HCT116 (cell line): Measurements from ENCODE around the gene SLC35A4. TPM values are rescaled to one million over a fixed set of nuclear protein-coding genes. Genes with fewer than 3 reads are reported as not detected.

ENCODE experiments used
- ATAC-seq: fragments of 200-7000 bp; cut with Tn5 transposase; 2 replicates; pipeline ENCODE4 v1.9.1; 2020; ENCODE audit warnings: mild to moderate bottlenecking, moderate library complexity
- BruUV-seq: library from RNA; stranded (reverse); fragments of 400-500 nt; replicated peaks from 2 replicates; lab custom pipeline; 2021; lab: Mats Ljungman, UMichigan
- CTCF ChIA-PET: fragments of 300-600 bp; sonication (Branson Sonifier 250); formaldehyde crosslinking; loops from one replicate; lab custom pipeline; 2021; ENCODE audit warnings: antibody characterized with exemption; lab: Charles Lee
- POLR2A ChIA-PET: fragments of 300-600, 350-600 bp; sonication (Branson Sonifier 250); formaldehyde crosslinking; loops from one replicate; lab custom pipeline; 2021; ENCODE audit warnings: antibody characterized with exemption; lab: Charles Lee
- RAD21 ChIA-PET, 2 experiments: fragments of 300-600 bp; sonication (Branson Sonifier 250); formaldehyde crosslinking; loops; one replicate each; lab custom pipeline; 2023; ENCODE audit warnings: low total read pairs in 2 of 2; ENCODE audit not compliant: uncharacterized antibody in 2 of 2, unreplicated experiment in 2 of 2, low non-redundant PET in 1 of 2; lab: Charles Lee
- DNase-seq: peaks from one replicate; pipeline ENCODE4 v3.0.0-alpha.2; 2010; ENCODE audit warnings: low read depth, low spot score
- H2AFZ ChIP-seq: fragments of 200-600 bp; shearing (Covaris generic), sonication (generic); 2 replicates; pipeline ENCODE4 v1.6.1; 2017; ENCODE audit warnings: low read depth, mixed run types, mixed read lengths, antibody characterized with exemption, low read length; ENCODE audit not compliant: poor library complexity, severe bottlenecking
- H3K27ac ChIP-seq: 2 replicates; pipeline ENCODE4 v1.5.1; 2012; ENCODE audit warnings: low read depth, low read length
- H3K27me3 ChIP-seq: fragments of 200-600 bp; sonication (generic); 2 replicates; pipeline ENCODE4 v1.6.1; 2016; ENCODE audit warnings: mixed run types, low read length, mixed read lengths; ENCODE audit not compliant: insufficient read depth
- H3K36me3 ChIP-seq, 2 experiments: fragments of 200-500 bp in 1 of 2; fragments of 200-600 bp in 1 of 2; sonication (Bioruptor generic) in 1 of 2; sonication (generic) in 1 of 2; 2 replicates each; pipeline versions ENCODE4 v1.5.1 to v1.6.1; 2014 to 2016; ENCODE audit warnings: low read length in 2 of 2, inconsistent platforms in 1 of 2, mixed read lengths in 1 of 2, mixed run types in 1 of 2; ENCODE audit not compliant: insufficient read depth in 2 of 2, control insufficient read depth in 1 of 2
- H3K4me1 ChIP-seq, 2 experiments: fragments of 200-600 bp in 1 of 2; sonication (generic) in 1 of 2; 2 replicates each; pipeline versions ENCODE4 v1.5.1 to v1.6.1; 2012 to 2017; ENCODE audit warnings: low read length in 2 of 2, inconsistent platforms in 1 of 2, mild to moderate bottlenecking in 1 of 2, mixed read lengths in 1 of 2, mixed run types in 1 of 2, moderate library complexity in 1 of 2; ENCODE audit not compliant: insufficient read depth in 2 of 2, control insufficient read depth in 1 of 2
- H3K4me2 ChIP-seq: fragments of 200-600 bp; sonication (generic); 2 replicates; pipeline ENCODE4 v1.6.1; 2017; ENCODE audit warnings: mixed run types, low read length, mixed read lengths
- H3K4me3 ChIP-seq, 2 experiments: fragments of 200-600 bp in 1 of 2; sonication (generic) in 1 of 2; replicated peaks in 1 of 2; 2 replicates each; pipeline ENCODE4 v1.5.1; 2011 to 2016; ENCODE audit warnings: low read length in 2 of 2, control low read depth in 1 of 2, low read depth in 1 of 2, mild to moderate bottlenecking in 1 of 2, mixed read lengths in 1 of 2, mixed run types in 1 of 2
- H3K79me2 ChIP-seq: fragments of 200-600 bp; sonication (generic); 2 replicates; pipeline ENCODE4 v1.6.1; 2017; ENCODE audit warnings: mild to moderate bottlenecking, mixed run types, low read length, moderate library complexity, mixed read lengths; ENCODE audit not compliant: insufficient read depth
- H3K9ac ChIP-seq: fragments of 200-600 bp; sonication (generic); 2 replicates; pipeline ENCODE4 v1.6.1; 2016; ENCODE audit warnings: low read length, mixed read lengths
- H3K9me2 ChIP-seq: fragments of 200-600 bp; sonication (generic), shearing (Covaris generic); 2 replicates; pipeline ENCODE4 v1.6.1; 2017; ENCODE audit warnings: mixed run types, mild to moderate bottlenecking, moderate library complexity; ENCODE audit not compliant: insufficient read depth
- H3K9me3 ChIP-seq, 2 experiments: fragments of 200-500 bp in 1 of 2; fragments of 200-600 bp in 1 of 2; sonication (Bioruptor generic) in 1 of 2; sonication (generic) in 1 of 2; 2 replicates each; pipeline ENCODE4 v1.6.1; 2014 to 2017; ENCODE audit warnings: low read length in 2 of 2, mixed read lengths in 2 of 2, inconsistent platforms in 1 of 2, low read depth in 1 of 2, mild to moderate bottlenecking in 1 of 2, mixed run types in 1 of 2, moderate library complexity in 1 of 2; ENCODE audit not compliant: control insufficient read depth in 1 of 2, insufficient read depth in 1 of 2
- H4K20me1 ChIP-seq: fragments of 200-600 bp; sonication (generic), shearing (Covaris generic); 2 replicates; pipeline ENCODE4 v1.6.1; 2017; ENCODE audit warnings: mixed run types, mild to moderate bottlenecking, moderate library complexity; ENCODE audit not compliant: insufficient read depth
- ATF3 ChIP-seq: IDR thresholded peaks from 2 replicates; pipeline ENCODE4 v1.6.1; 2012
- CBX3 ChIP-seq: IDR thresholded peaks from 2 replicates; pipeline ENCODE4 v1.6.1; 2012; ENCODE audit warnings: low read depth
- CTCF ChIP-seq, 3 experiments: fragments of 200-600 bp in 1 of 3; sonication (generic) in 1 of 3; IDR thresholded peaks in 2 of 3; conservative IDR thresholded peaks in 1 of 3; 2 replicates each; pipeline ENCODE4 v1.5.1; 2012 to 2017; ENCODE audit warnings: low read depth in 2 of 3, low read length in 2 of 3, antibody characterized with exemption in 1 of 3, borderline replicate concordance in 1 of 3, control low read depth in 1 of 3, mild to moderate bottlenecking in 1 of 3, mixed read lengths in 1 of 3, mixed run types in 1 of 3, moderate library complexity in 1 of 3; ENCODE audit not compliant: insufficient read depth in 1 of 3
- ELF1 ChIP-seq: IDR thresholded peaks from 2 replicates; pipeline ENCODE4 v1.6.1; 2012; ENCODE audit warnings: low read depth, borderline replicate concordance
- EZH2 ChIP-seq: fragments of 200-600 bp; sonication (generic); IDR thresholded peaks from 2 replicates; pipeline ENCODE4 v1.6.1; 2017; ENCODE audit warnings: antibody characterized with exemption, mixed run types
- EZH2phosphoT487 ChIP-seq: fragments of 200-600 bp; IDR thresholded peaks from 2 replicates; pipeline ENCODE4 v1.6.1; 2018; ENCODE audit warnings: antibody characterized with exemption, borderline replicate concordance
- FOSL1 ChIP-seq: IDR thresholded peaks from 2 replicates; pipeline ENCODE4 v1.6.1; 2012; ENCODE audit warnings: low read depth
- JUND ChIP-seq: IDR thresholded peaks from 2 replicates; pipeline ENCODE4 v1.6.1; 2012
- MAX ChIP-seq: IDR thresholded peaks from 2 replicates; pipeline ENCODE4 v1.6.1; 2012
- POLR2AphosphoS5 ChIP-seq: IDR thresholded peaks from 2 replicates; pipeline ENCODE4 v1.6.1; 2011; ENCODE audit warnings: mild to moderate bottlenecking, low read depth, low read length, moderate library complexity
- SIN3A ChIP-seq: IDR thresholded peaks from 2 replicates; pipeline ENCODE4 v1.6.1; 2012; ENCODE audit warnings: low read depth
- SRF ChIP-seq: IDR thresholded peaks from 2 replicates; pipeline ENCODE4 v1.6.1; 2012; ENCODE audit warnings: low read depth
- YY1 ChIP-seq: IDR thresholded peaks from 2 replicates; pipeline ENCODE4 v1.6.1; 2011; ENCODE audit warnings: low read length, low read depth, moderate library complexity, mild to moderate bottlenecking; ENCODE audit not compliant: insufficient replicate concordance; ENCODE audit errors: extremely low read depth
- ZFX ChIP-seq: fragments of 450-650 bp; IDR thresholded peaks from 2 replicates; pipeline ENCODE4 v1.6.1; 2017
- ZNF274 ChIP-seq: fragments of 200-500 bp; sonication (Bioruptor generic); IDR thresholded peaks from 2 replicates; pipeline ENCODE4 v1.6.1; 2014; ENCODE audit warnings: mild to moderate bottlenecking, low read depth, low read length, inconsistent platforms
- intact Hi-C: fragments of 100-400 bp; cut with micrococcal nuclease; formaldehyde crosslinking; loops from 2 replicates; pipeline ENCODE4 v1.10.0; 2022
- total RNA-seq: library from RNA; stranded (reverse); gene quantifications from one replicate; pipeline ENCODE4 v1.2.1, GENCODE V29; 2021; ENCODE audit not compliant: unreplicated experiment

The SLC35A4 gene
- total RNA-seq, 1 experiment from 2014 or later: 37.5 TPM

- Histone ChIP-seq H3K79me2 (peaks cover 27% of the 10 kb centered on the region), H3K27ac (no peak overlapping the region), H3K4me2 (no peak overlapping the region), H3K9me3 (no peaks in the 10 kb centered on the region), H3K27me3 (no peaks in the 10 kb centered on the region), H2AFZ (no peak overlapping the region), H3K4me1 (peaks cover 7 to 19% of the 10 kb centered on the region in 2 experiments; a peak in 3 of 4 replicates), H3K9me2 (no peaks in the 10 kb centered on the region), H3K36me3 (peaks cover 0 to 15% of the 10 kb centered on the region in 2 experiments; a peak in 3 of 4 replicates), H4K20me1 (no peaks in the 10 kb centered on the region), H3K9ac (no peak overlapping the region), H3K4me3 (no peak overlapping the region)
- CTCF ChIA-PET: no interaction called here
- TF ChIP-seq EZH2: no peak
- no peak for TF ChIP-seq FOSL1
- no peak for TF ChIP-seq YY1
- TF ChIP-seq SIN3A: no peak
- TF ChIP-seq ZNF274: no peak
- TF ChIP-seq CTCF (IDR thresholded peaks at IDR 0.05 in 2 of 3, conservative IDR thresholded peaks at IDR 0.05 in 1 of 3; ENCODE audit: borderline replicate concordance in 1 of 3, insufficient read depth in 1 of 3, low read depth in 2 of 3, low read length in 2 of 3): no peak
- no peak for TF ChIP-seq SRF
- TF ChIP-seq JUND: no peak
- no peak for TF ChIP-seq ATF3
- TF ChIP-seq ELF1: no peak
- no peak for TF ChIP-seq MAX
- TF ChIP-seq ZFX: no peak
- TF ChIP-seq EZH2phosphoT487: no peak
- TF ChIP-seq CBX3: no peak
- no peak for TF ChIP-seq POLR2AphosphoS5
- POLR2A ChIA-PET: no interaction called here
- RAD21 ChIA-PET: no interaction called here
- DNase-seq (no peak), ATAC-seq (no peak)
- no TSS peak for BruUV-seq
- intact Hi-C loops: no loop called here
These were observed 2.6 kb downstream of the SLC35A4 start for GRCh38 chr5:140567136-140567818.
